Activated T-cell treated with anti-CD3 and anti-CD28 coated beads, Interleukin-2, amount 50 U/mL, for 4 hours (primary cell): ENCODE results near the gene SH3PXD2A. TPM values are rescaled to one million over a fixed set of nuclear protein-coding genes. Genes with fewer than 3 reads are reported as not detected.
"Not testable (repeated sequence)": the region's sequence is repeated elsewhere in the genome, so short reads cannot be mapped to it uniquely, and the experiment has no call there.

ENCODE experiments used
- ATAC-seq, 2 donors: fragments of 200-7000 bp; cut with Tn5 transposase; one replicate each; pipeline ENCODE4 v1.10.0; 2021
- DNase-seq: peaks from one replicate; pipeline ENCODE4 v3.0.0-alpha.2; 2020
- H3K27me3 Mint-ChIP-seq: one replicate; pipeline ENCODE4 v1.8.0; 2021; ENCODE audit warnings: low read depth, mixed read lengths
- H3K36me3 Mint-ChIP-seq: one replicate; pipeline ENCODE4 v1.8.0; 2022; ENCODE audit warnings: mixed read lengths; ENCODE audit not compliant: insufficient read depth
- H3K4me1 Mint-ChIP-seq: one replicate; pipeline ENCODE4 v1.8.0; 2021; ENCODE audit warnings: low read depth, mixed read lengths
- H3K4me3 Mint-ChIP-seq: one replicate; pipeline ENCODE4 v1.8.0; 2021; ENCODE audit warnings: mild to moderate bottlenecking, moderate library complexity, mixed read lengths
- H3K9me3 Mint-ChIP-seq: one replicate; pipeline ENCODE4 v1.8.0; 2021; ENCODE audit warnings: mixed read lengths
- total RNA-seq, 3 donors: library from RNA; stranded (reverse); gene quantifications; one replicate each; pipeline ENCODE4 v1.2.1, GENCODE V29; 2021

Gene SH3PXD2A
- total RNA-seq, 3 donors from 2014 or later = 2.4 to 2.8 (median 2.4) TPM

DNA sequence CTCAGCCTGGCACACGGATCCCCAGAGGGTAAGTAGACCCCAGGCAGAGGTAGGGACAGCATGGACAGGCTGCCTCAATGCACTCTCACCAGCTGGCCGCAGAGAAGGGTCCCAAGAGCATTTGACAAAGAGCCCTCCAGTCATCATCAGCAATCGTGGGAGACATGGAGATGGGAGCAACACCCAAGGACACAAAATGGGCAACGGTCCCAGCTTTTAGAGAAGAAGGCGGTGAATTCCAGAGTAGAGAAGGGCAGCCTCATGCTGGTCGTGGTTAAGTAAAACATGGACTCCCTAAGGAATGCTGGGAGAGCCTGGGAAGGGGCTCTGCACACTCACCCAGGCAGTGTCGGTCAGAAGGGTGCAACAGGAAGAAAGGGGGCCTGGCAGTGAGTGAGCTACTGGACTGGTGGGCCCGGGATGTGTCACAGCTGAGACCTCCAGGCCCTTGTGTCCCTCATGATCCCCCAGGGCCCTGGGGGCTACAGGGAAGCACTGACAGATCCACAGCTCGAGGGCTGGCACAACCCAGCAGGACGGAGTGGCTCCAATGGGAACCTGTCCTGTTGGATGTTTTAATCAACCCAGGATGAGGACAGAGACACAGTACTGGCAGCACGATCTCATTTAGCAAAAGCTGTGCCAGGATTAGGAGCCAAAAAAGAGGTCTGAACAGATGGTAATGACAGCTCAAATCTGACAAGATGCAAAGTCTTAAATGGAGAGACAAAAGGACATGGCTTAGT is 214.8 kb downstream of the SH3PXD2A start:
- Mint-ChIP-seq H3K4me3 (no peak overlapping the region), H3K4me1 (no peaks in the 10 kb centered on the region), H3K27me3 (no peaks in the 10 kb centered on the region), H3K36me3 (no peaks in the 10 kb centered on the region), H3K9me3 (no peaks in the 10 kb centered on the region)
- no peak for DNase-seq
- ATAC-seq = no peak

DNA sequence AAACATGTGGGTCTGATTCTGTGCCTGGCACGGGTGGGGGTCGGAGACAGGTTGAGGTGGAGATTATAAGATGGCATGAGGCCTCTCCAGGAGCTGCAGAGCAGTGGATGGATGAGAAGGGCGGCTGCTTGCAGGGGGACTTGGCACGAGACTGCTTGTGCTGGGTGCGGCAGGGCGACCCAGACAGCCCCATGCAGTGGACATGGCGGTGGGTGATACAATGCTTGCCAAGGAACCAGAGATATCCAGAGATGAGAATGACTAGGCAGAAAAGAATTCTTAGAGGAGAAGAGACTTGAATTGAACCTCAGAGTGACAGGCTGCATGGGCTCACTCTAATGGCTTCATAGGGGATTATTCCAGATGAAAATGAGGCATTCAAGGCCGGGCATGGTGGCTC is 216.4 kb downstream of the SH3PXD2A start:
- DNase-seq = no peak
- Mint-ChIP-seq H3K27me3 (no peaks in the 10 kb centered on the region), H3K4me1 (no peaks in the 10 kb centered on the region), H3K9me3 (no peaks in the 10 kb centered on the region), H3K36me3 (no peaks in the 10 kb centered on the region), H3K4me3 (no peak overlapping the region)
- no peak for ATAC-seq

DNA sequence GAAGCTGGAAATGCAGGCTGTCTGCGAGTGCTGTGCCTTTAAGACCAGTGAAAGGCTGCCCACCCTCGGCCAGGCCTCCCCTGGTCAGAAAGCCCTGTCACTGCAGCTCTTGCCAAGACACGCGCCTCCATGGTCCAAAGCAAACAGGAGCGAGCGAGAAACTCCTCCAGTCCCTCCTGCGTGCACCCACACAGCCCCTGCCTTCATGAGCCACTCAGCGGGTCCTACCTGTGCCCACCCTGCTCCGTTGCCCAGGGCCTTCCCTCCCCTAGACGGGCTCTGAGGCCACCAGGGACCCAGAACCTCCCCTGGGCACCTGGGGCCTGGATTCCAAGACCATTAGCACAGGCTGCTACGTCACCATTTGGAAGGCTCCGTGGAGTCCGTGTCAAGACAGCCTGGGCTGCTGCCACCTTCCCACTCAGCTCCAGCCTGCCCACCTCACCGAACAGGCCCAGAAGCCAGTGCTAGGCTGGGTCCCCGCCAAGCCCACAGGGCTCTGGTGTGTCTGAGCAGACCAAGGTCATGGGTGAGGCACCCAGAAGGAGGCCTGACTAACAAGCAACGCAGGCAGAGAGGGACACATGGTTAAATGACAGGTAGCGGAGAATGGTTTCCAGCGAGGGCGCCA is 217.3 kb downstream of the SH3PXD2A start:
- no peaks in the 10 kb centered on the region for H3K27me3 Mint-ChIP-seq
- H3K4me1 Mint-ChIP-seq = no peaks in the 10 kb centered on the region
- no peaks in the 10 kb centered on the region for H3K9me3 Mint-ChIP-seq
- no peak overlapping the region for H3K4me3 Mint-ChIP-seq
- DNase-seq (no peak), ATAC-seq (no peak)
- no peaks in the 10 kb centered on the region for H3K36me3 Mint-ChIP-seq

DNA sequence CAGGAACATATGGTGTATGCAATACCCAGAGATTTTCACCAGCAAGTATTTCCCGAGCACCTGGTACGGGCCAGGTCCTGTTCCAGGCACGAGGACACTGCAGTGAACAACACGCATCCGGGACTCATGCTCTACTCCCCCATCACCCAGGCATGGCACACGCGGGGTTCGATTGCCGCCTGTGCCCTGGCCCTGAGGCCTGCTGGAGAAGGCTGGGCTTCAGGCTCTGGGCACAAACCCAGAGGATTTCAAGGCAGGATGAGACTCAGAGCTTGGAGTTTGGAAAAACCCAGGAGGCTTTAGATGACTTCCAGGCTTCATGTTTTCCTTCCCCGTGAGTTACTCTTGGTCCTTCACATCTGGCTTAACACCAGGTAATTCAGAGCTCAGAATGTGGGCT is 218.4 kb downstream of the SH3PXD2A start:
- DNase-seq (no peak), ATAC-seq (no peak)
- no peaks in the 10 kb centered on the region for H3K36me3 Mint-ChIP-seq
- H3K9me3 Mint-ChIP-seq = no peaks in the 10 kb centered on the region
- no peak overlapping the region for H3K4me3 Mint-ChIP-seq
- H3K4me1 Mint-ChIP-seq = no peaks in the 10 kb centered on the region
- H3K27me3 Mint-ChIP-seq = no peaks in the 10 kb centered on the region

DNA sequence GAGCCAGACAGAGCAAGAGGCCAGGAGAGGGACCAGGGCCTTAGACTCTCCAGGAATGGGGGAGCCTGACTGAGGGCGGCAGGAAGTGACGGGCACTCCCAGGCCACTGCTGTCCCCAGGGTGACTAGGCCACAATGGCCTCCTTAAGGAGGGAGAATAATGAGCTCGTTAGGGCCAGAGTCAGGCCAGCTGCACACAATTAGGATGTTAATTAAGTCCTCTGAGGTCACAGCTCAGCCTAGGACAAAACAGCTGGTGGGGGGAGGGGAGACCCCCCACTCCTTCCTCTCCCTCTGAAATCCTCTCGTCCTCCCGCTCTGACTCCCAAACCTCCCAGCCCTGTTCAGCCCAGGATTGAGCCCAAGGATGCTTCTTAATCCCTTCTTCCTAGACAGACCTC is 218.9 kb downstream of the SH3PXD2A start:
- Mint-ChIP-seq H3K4me3 (no peak overlapping the region), H3K36me3 (no peaks in the 10 kb centered on the region), H3K4me1 (no peaks in the 10 kb centered on the region), H3K9me3 (no peaks in the 10 kb centered on the region), H3K27me3 (no peaks in the 10 kb centered on the region)
- DNase-seq (no peak), ATAC-seq (no peak)

DNA sequence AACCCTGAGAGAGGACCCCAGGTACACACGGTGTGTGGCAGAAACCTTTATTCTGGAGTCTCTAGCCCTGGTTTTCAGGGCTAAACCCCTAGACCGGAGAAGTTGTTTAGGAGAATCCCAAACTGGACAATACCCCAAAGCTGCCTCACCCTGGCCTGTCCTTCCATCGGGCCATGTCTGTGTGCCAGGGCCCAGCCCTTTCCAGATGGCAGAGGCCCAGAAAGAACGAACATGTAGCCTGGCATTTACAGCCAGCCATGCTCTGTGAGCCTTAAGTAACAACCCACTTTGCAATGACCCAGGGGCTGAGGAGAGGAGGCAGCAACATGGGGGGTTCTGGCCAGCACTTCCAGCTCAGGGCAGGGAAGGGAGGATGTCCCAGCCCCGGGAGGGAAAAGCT is 219.8 kb downstream of the SH3PXD2A start:
- H3K4me3 Mint-ChIP-seq = no peak overlapping the region
- ATAC-seq = no peak
- H3K4me1 Mint-ChIP-seq = no peaks in the 10 kb centered on the region
- no peaks in the 10 kb centered on the region for H3K27me3 Mint-ChIP-seq
- H3K9me3 Mint-ChIP-seq = no peaks in the 10 kb centered on the region
- no peak for DNase-seq
- no peaks in the 10 kb centered on the region for H3K36me3 Mint-ChIP-seq

DNA sequence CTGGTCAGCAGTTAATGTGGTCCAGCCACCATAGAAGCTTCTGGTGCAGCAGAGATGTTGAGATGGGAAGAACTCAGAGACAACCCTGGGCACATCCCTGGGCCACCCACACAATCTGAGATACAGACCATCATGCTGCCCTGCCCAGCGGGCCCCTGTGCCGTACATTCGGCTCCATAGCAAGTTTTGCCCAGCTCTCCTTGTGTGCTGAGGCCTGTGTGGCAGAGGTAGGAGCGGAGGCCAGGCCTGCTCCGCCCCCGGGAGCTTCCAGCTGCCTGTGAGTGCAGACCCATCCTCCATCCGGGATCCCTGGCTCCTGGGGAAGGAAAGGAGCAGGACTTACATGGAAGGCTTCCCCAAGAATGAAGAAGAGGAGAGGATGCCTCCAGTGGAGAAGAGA is 221.5 kb downstream of the SH3PXD2A start:
- Mint-ChIP-seq H3K9me3 (no peaks in the 10 kb centered on the region), H3K4me3 (no peak overlapping the region), H3K36me3 (no peaks in the 10 kb centered on the region), H3K27me3 (no peaks in the 10 kb centered on the region), H3K4me1 (no peaks in the 10 kb centered on the region)
- no peak for ATAC-seq
- DNase-seq = no peak

DNA sequence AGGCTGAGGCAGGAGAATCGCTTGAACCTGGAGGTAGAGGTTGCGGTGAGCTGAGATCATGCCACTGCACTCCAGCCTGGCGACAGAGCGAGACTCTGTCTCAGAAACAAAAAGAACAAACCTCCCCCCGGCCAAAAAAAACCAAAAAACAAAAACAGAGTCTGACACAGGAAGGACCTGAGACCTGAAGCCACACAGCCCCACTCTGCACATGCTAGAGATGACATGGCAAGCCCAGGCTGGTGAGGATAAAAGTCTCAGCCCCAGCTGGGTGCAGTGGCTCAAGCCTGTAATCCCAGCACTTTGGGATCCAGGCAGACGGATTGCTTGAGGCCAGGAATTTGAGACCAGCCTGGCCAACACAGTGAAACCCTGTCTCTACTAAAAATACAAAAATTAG is 222.5 kb downstream of the SH3PXD2A start:
- not testable (repeated sequence) for ATAC-seq, H3K36me3 Mint-ChIP-seq, H3K9me3 Mint-ChIP-seq, H3K27me3 Mint-ChIP-seq, H3K4me3 Mint-ChIP-seq, H3K4me1 Mint-ChIP-seq, DNase-seq

DNA sequence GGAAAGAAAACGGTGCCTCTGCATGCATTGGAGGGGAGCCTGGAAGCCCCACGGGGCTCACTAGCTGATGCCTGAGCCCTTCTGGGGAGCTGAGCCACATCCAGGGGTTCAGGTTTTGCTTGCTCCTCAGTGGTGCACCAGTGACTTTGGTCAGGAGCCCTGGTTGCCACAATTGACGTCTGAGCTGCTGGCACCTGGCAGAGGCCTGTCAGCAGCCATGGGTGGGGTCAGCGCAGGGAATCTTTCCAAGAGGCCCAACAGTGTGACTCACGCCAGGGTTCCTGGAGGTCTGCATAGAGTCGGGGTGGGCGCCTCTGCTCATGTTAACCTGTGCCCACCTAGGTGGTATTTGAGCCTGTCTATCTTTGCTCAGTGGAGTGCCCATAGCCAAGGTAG is 223.1 kb downstream of the SH3PXD2A start:
- Mint-ChIP-seq H3K4me3 (no peak overlapping the region), H3K27me3 (no peaks in the 10 kb centered on the region), H3K9me3 (no peaks in the 10 kb centered on the region), H3K36me3 (no peaks in the 10 kb centered on the region), H3K4me1 (no peaks in the 10 kb centered on the region)
- ATAC-seq = no peak
- DNase-seq = no peak

DNA sequence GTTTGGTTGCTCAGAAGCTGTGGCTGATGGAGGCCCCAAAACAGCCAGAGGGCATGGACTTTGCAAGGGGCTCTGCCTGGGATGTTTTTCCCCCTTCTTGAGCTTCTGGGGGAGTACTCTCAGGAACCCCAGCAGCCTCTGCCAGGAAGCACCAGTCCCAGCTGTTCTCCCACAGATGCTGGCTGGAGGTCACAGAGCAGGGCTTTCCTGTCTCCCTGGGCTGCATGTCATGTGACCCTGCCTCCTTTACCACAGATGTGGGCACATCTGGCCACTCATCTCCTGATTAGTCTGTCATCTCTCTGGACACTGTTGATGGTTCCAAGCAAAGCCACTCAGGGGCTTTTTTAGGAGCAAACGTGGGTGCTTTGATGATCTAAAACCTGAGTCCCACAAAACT is 225.2 kb downstream of the SH3PXD2A start:
- ATAC-seq = no peak
- no peaks in the 10 kb centered on the region for H3K27me3 Mint-ChIP-seq
- no peaks in the 10 kb centered on the region for H3K9me3 Mint-ChIP-seq
- peaks cover 4% of the 10 kb centered on the region for H3K36me3 Mint-ChIP-seq
- H3K4me1 Mint-ChIP-seq = no peaks in the 10 kb centered on the region
- no peak for DNase-seq
- H3K4me3 Mint-ChIP-seq = no peak overlapping the region

DNA sequence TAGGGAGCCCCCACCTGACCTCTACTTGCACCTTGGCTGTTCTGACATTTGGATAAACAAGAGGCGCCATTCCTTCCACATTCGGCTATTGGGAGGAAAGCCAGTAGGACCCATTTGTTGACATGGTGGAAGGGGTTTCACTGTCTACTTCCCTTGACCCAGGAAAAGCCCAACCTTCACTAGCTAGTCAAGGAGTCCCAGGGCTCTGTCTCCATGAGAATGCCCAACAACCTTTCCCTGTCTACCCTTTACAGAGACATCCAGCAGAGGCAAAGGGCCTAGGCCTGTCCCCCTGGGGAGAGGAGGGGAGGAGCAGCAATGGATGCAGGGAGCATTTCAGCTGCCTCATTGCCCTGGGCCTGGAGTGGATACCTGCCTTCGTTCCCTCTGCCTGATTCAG is 225.8 kb downstream of the SH3PXD2A start:
- no peak overlapping the region for H3K4me3 Mint-ChIP-seq
- ATAC-seq (no peak), DNase-seq (no peak)
- H3K9me3 Mint-ChIP-seq = no peaks in the 10 kb centered on the region
- no peaks in the 10 kb centered on the region for H3K4me1 Mint-ChIP-seq
- no peaks in the 10 kb centered on the region for H3K27me3 Mint-ChIP-seq
- peaks cover 4% of the 10 kb centered on the region for H3K36me3 Mint-ChIP-seq

DNA sequence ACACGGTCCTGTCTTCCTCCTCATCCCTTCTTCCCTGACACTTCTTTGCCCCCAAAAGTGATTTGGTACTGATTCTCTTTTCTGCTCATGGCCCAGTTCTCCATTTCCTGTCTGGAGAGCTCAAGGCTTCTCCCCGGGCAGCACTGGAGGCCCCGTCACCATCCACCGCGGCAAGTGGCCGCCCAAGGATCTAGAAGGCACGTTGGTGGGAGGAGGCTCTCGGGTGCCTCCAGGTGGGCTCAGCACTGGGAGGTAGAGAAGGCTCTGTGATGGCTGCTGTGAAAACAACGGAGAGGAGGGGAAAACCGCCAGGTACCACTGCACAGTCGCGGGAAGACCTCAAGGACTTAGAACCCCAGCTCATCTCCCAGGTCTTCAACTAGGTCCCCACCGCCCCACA is 227.5 kb downstream of the SH3PXD2A start:
- Mint-ChIP-seq H3K36me3 (peaks cover 4% of the 10 kb centered on the region), H3K4me1 (no peaks in the 10 kb centered on the region), H3K4me3 (no peak overlapping the region), H3K9me3 (no peaks in the 10 kb centered on the region), H3K27me3 (no peaks in the 10 kb centered on the region)
- no peak for ATAC-seq
- no peak for DNase-seq

DNA sequence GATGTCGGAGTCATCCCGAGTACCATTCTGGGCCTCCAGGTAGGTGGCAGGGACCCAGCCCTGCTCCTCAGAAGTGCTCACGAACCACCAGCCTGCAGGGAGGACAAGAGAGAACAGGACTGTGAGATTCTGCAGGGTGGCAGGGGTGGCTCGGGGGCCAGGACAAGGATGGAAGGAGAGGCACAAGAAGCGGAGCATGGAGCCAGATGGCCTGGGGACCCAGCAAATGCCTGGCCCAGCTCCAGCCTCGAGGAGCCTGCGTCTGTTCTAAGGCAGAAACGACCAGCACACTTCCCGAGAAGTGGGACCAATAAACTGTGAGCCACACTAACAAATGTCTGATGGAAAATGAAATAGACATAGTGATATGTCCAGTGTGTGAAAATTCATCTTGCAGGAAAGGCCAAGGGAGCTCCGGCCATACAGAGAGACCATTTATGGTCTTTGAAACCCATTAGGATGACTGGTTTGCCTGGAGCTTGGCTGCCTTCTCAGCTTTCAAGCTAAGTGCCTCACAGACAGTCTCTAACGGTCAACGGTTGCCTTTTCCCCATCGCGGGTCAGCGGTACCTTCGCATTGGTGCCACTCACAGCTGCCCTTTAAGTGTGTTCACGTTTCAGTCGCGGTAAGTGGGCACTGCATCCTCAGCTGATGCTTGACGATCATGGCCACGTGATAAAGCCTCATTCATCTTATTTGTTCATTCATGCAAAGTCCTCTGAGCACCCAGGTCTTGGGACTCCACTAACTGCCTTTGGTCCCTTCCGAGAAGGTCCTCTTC is 228.1 kb downstream of the SH3PXD2A start:
- DNase-seq = no peak
- no peaks in the 10 kb centered on the region for H3K27me3 Mint-ChIP-seq
- peaks cover 4% of the 10 kb centered on the region for H3K36me3 Mint-ChIP-seq
- H3K4me1 Mint-ChIP-seq = no peaks in the 10 kb centered on the region
- ATAC-seq = no peak
- no peaks in the 10 kb centered on the region for H3K9me3 Mint-ChIP-seq
- no peak overlapping the region for H3K4me3 Mint-ChIP-seq

DNA sequence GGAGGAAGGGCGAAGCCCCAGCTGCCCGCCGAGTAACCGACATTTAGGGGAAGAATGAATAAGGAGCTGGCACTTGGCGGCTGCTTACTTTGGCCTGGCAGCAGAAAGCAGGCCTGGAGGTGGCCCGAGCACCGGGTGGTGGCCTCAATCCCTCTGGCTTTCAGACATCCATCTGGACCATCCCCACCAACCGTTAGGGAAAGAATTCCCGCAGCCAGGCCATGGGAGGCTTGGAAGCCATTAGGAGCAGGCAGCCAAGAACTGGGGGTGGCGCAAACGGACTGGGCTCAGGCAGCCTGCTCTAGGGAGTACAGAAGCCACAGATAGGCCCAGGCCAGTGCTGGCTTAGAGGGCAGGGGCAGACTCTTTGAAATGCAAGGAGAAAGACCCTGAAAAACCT is 229.2 kb downstream of the SH3PXD2A start:
- H3K4me3 Mint-ChIP-seq = no peak overlapping the region
- no peaks in the 10 kb centered on the region for H3K9me3 Mint-ChIP-seq
- DNase-seq (no peak), ATAC-seq (no peak)
- peaks cover 5% of the 10 kb centered on the region for H3K36me3 Mint-ChIP-seq
- H3K27me3 Mint-ChIP-seq = no peaks in the 10 kb centered on the region
- H3K4me1 Mint-ChIP-seq = no peaks in the 10 kb centered on the region
